ENCODE data around the gene SH3PXD2A. TPM values are rescaled to one million over a fixed set of nuclear protein-coding genes. Genes with fewer than 3 reads are reported as not detected.

The SH3PXD2A gene
- total RNA-seq, 1 donor = 58.3 TPM

DNA sequence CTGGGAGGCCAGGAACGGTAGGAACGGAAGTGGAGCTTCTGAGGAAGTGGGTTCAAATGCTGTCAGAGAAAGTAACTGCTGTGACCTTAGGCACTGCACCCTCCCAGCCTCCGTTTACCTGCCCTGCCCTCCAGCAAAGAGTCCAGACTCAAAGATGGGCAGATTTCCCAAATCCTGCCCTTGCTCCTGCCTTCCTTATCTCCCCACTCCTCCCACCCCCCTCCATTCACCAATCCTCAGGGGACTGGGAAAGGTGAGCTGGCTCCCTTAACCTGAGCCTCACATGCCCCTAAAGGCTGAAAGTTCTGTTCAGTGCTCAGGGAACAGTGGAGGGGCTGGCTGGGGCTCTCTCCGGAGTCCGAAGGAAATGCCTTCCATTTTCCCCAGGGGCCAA lies 161.6 kb downstream of the SH3PXD2A start:
- no peak for DNase-seq (ENCODE audit: low read depth)
- no peak overlapping the region for H3K4me3 ChIP-seq (ENCODE audit: low read depth, low read length)
- TF ChIP-seq, protein P1, sequence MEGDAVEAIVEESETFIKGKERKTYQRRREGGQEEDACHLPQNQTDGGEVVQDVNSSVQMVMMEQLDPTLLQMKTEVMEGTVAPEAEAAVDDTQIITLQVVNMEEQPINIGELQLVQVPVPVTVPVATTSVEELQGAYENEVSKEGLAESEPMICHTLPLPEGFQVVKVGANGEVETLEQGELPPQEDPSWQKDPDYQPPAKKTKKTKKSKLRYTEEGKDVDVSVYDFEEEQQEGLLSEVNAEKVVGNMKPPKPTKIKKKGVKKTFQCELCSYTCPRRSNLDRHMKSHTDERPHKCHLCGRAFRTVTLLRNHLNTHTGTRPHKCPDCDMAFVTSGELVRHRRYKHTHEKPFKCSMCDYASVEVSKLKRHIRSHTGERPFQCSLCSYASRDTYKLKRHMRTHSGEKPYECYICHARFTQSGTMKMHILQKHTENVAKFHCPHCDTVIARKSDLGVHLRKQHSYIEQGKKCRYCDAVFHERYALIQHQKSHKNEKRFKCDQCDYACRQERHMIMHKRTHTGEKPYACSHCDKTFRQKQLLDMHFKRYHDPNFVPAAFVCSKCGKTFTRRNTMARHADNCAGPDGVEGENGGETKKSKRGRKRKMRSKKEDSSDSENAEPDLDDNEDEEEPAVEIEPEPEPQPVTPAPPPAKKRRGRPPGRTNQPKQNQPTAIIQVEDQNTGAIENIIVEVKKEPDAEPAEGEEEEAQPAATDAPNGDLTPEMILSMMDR (IDR thresholded peaks at IDR 0.05; ENCODE audit: insufficient read depth, low read depth, low read length) = no peak

DNA sequence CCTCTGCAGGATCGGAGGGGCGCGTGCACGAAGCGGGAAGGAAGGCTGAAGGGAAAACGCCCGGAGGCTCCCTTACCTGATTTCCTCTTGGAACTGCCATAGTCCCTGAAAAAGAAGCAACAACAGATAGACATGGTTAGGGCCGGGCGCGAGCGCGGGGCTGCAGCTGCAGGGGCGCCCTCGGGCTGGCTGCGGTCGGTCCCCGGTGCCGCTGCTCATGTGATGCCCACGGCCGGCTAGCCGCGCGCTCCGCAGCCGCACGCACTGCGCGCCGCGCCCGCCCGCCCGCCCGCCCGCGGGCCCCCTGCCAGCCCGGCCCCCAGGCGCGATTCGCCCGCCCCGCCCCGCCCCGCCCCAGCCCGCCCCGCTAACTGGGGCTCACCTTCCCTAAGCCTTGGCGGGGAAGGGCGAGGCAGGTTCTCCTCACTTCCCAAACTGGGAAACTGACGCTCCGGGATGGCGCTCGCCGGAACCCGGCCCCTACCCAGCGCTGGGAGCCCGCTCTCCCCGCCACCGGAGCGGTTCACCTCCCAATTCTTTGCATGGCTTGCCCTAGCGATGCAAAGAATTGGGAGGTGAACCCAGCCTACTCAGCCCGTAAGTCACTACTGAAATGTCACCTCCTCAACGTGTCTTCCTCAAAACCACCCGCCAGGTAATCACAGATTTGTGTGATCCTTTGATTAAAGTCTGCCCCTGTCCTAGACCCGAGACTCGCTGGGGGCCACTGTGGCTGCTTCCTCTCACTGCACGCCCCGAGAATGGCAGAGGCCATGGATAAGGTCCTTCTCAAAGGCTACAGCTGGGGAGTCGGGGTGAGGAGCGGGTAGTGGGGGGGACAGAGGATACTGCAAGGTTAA lies 162.2 kb downstream of the SH3PXD2A start:
- TF ChIP-seq, protein P1 (IDR thresholded peaks at IDR 0.05; ENCODE audit: insufficient read depth, low read depth, low read length) = no peak
- DNase-seq (ENCODE audit: low read depth) = peak; percentile 32
- peak overlapping the region; percentile 44 for H3K4me3 ChIP-seq (ENCODE audit: low read depth, low read length)

DNA sequence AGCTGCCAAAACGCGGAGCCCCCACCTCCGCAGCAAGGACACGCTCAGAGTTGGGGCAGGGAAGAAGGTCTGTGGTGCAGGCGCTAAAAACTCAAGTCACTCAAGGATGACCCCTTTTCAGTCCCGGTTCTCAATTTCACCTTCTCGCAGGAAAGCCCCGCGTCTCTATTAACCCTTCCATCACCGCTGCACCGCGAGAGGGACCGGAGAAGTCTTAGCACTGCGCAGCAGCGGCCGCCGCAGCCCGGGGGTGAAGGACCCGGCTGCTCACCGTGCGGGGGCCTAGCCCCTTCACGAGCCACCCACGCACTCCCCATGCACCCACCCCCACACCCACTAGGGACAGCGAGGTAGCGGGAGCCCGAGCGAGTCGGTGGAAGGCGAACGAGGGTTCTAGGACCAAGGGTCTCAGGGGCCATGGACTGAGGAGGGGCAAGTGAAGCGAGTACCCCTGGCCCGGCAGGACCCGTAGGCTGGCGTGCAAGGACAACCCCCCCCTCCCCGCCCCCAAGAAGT lies 162.9 kb downstream of the SH3PXD2A start:
- peak overlapping the region; percentile 44 for H3K4me3 ChIP-seq (ENCODE audit: low read depth, low read length)
- DNase-seq (ENCODE audit: low read depth) = no peak
- TF ChIP-seq, protein P1 (IDR thresholded peaks at IDR 0.05; ENCODE audit: insufficient read depth, low read depth, low read length) = no peak

DNA sequence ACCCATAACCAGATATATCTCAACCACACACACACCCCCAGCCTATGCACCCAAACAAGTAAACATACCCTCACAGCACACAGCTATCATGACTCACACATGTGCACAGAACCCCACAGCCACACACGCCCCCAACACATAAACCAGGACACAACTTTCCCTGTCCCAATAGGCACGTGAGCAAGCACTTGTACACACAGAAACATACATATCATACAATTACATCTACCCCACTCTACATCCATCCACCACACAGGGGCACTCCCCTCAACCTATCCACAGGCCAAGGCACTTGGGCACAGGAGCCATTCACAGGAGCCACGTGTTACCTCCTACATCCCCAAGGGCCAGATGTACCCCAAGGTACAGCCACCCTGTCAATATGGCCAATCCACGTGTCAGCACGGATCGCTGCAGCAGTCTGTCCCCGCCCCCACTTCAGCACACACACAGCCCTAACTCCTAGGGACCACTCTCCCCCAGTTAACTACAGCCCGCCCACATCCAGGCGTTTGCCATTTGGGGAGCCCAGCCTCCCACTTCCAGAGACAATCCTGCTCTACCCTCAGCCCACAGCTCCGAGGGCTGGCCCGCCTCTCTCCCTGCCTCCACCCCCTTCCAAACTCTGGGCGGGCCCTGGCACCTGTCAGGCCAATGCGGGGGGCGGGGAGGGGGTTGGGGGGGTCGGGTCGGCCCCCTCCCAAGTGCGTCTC lies 163.5 kb downstream of the SH3PXD2A start:
- TF ChIP-seq, protein P1 (IDR thresholded peaks at IDR 0.05; ENCODE audit: insufficient read depth, low read depth, low read length) = no peak
- H3K4me3 ChIP-seq (ENCODE audit: low read depth, low read length) = no peak overlapping the region
- peak; percentile 19 for DNase-seq (ENCODE audit: low read depth)

DNA sequence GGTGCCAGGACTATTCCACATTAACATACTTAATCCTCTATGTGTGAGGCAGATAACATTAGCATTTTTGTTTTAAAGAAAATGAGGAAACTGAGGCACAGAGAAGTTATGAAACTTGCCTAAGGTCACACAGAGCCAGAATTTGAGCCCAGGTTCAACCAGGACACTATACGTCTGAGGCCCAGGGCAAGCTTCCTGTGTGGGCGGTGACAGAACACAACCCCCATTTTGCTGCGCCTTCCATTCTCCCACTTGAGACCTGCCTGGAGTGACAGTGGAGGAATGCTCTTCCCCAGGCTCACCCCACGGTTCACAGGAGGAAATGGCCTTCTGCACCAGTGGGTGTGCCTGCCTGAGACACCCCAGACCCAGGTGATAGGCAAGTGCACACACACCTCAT lies 164.1 kb downstream of the SH3PXD2A start:
- TF ChIP-seq, protein P1 (IDR thresholded peaks at IDR 0.05; ENCODE audit: insufficient read depth, low read depth, low read length) = no peak
- no peak for DNase-seq (ENCODE audit: low read depth)

DNA sequence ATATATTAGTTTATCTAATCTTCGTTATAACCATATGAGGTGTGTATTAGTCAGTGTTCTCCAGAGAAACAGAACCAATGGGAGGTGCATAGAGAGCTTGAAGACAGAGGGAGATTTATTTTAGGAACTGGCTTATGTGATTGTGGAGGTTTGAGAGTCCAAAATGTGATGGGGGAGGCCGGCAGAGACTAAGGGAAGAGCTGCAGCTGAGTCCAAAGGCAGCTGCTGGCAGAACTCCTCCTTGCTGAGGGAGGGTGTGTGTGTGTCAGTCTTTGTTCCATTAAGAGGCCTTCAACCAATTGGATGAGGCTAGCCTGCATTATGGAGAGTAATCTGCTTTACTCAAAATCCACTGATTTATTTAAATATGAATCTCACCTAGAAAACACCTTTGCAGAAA lies 165.1 kb downstream of the SH3PXD2A start:
- TF ChIP-seq, protein P1 (IDR thresholded peaks at IDR 0.05; ENCODE audit: insufficient read depth, low read depth, low read length) = no peak
- H3K4me3 ChIP-seq (ENCODE audit: low read depth, low read length) = no peak overlapping the region
- DNase-seq (ENCODE audit: low read depth) = no peak

More for the DNA sequence above, 164.1 kb downstream of the SH3PXD2A start:
- H3K4me3 ChIP-seq (ENCODE audit: low read depth, low read length) = no peak overlapping the region

Measured in fibroblast of villous mesenchyme (primary cell).